ENCODE results near the gene SEMA3B. TPM values are rescaled to one million over a fixed set of nuclear protein-coding genes. Genes with fewer than 3 reads are reported as not detected.

SEMA3B gene
- total and polyA plus RNA-seq, 2 experiments from 2014 or later, result 67.7 to 104 TPM

- H3K27me3 ChIP-seq, result no peaks in the 10 kb centered on the region
- H4K20me1 ChIP-seq (ENCODE audit: insufficient read depth, poor library complexity, severe bottlenecking), result peaks cover 49% of the 10 kb centered on the region
- H3K4me3 ChIP-seq, result no peak overlapping the region
- peaks cover 16% of the 10 kb centered on the region for H3K4me1 ChIP-seq (ENCODE audit: insufficient read depth)
- no peaks in the 10 kb centered on the region for H3K36me3 ChIP-seq (replicated peaks; ENCODE audit: insufficient read depth, low read depth)
- DNase-seq (ENCODE audit: low spot score), result no peak
- no peak overlapping the region for H2AFZ ChIP-seq
- TF ChIP-seq EZH2phosphoT487 (IDR thresholded peaks at IDR 0.05; ENCODE audit: low read depth, severe bottlenecking, unreplicated experiment) (no peak), EZH2 (IDR thresholded peaks at IDR 0.05; ENCODE audit: borderline replicate concordance) (no peak), CTCF (IDR thresholded peaks at IDR 0.05; ENCODE audit: poor library complexity) (no peak)
- no peak overlapping the region for H3K4me2 ChIP-seq
- no peak overlapping the region for H3K27ac ChIP-seq
- WGBS (ENCODE audit: low lambda C conversion rate, missing lambda C conversion rate), result 90% methylated on average over 8 of the region's 8 CpGs
- no peaks in the 10 kb centered on the region for H3K9me3 ChIP-seq (ENCODE audit: low read depth)
- H3K9me2 ChIP-seq (replicated peaks; ENCODE audit: insufficient read depth), result no peaks in the 10 kb centered on the region
- peaks cover 64% of the 10 kb centered on the region for H3K79me2 ChIP-seq
Observed at GRCh38 chr3:50251220-50251619, 17.7 kb upstream of the SEMA3B start.

- DNase-seq (ENCODE audit: low spot score), result no peak
- H3K4me3 ChIP-seq, result no peak overlapping the region
- 98% methylated on average over 8 of the region's 8 CpGs for WGBS (ENCODE audit: low lambda C conversion rate, missing lambda C conversion rate)
- peaks cover 30% of the 10 kb centered on the region for H3K79me2 ChIP-seq
- H3K4me1 ChIP-seq (ENCODE audit: insufficient read depth), result peaks cover 4% of the 10 kb centered on the region
- no peaks in the 10 kb centered on the region for H3K9me2 ChIP-seq (replicated peaks; ENCODE audit: insufficient read depth)
- H3K27me3 ChIP-seq, result no peaks in the 10 kb centered on the region
- no peak overlapping the region for H2AFZ ChIP-seq
- no peak overlapping the region for H3K27ac ChIP-seq
- TF ChIP-seq CTCF (IDR thresholded peaks at IDR 0.05; ENCODE audit: poor library complexity) (no peak), EZH2 (IDR thresholded peaks at IDR 0.05; ENCODE audit: borderline replicate concordance) (no peak), EZH2phosphoT487 (IDR thresholded peaks at IDR 0.05; ENCODE audit: low read depth, severe bottlenecking, unreplicated experiment) (no peak)
- H3K36me3 ChIP-seq (replicated peaks; ENCODE audit: insufficient read depth, low read depth), result no peaks in the 10 kb centered on the region
- no peak overlapping the region for H3K4me2 ChIP-seq
- no peaks in the 10 kb centered on the region for H3K9me3 ChIP-seq (ENCODE audit: low read depth)
- peaks cover 27% of the 10 kb centered on the region for H4K20me1 ChIP-seq (ENCODE audit: insufficient read depth, poor library complexity, severe bottlenecking)
Observed at GRCh38 chr3:50254577-50255250, 14.2 kb upstream of the SEMA3B start.

GRCh38 chr3:50255251-50255615 is 13.7 kb upstream of the SEMA3B start:
- 98% methylated on average over 9 of the region's 9 CpGs for WGBS (ENCODE audit: low lambda C conversion rate, missing lambda C conversion rate)
- no peak overlapping the region for H3K4me2 ChIP-seq
- no peaks in the 10 kb centered on the region for H3K9me3 ChIP-seq (ENCODE audit: low read depth)
- H2AFZ ChIP-seq, result no peak overlapping the region
- peaks cover 24% of the 10 kb centered on the region for H3K79me2 ChIP-seq
- no peak overlapping the region for H3K4me3 ChIP-seq
- peaks cover 22% of the 10 kb centered on the region for H4K20me1 ChIP-seq (ENCODE audit: insufficient read depth, poor library complexity, severe bottlenecking)
- H3K27ac ChIP-seq, result no peak overlapping the region
- TF ChIP-seq CTCF (IDR thresholded peaks at IDR 0.05; ENCODE audit: poor library complexity) (no peak), EZH2 (IDR thresholded peaks at IDR 0.05; ENCODE audit: borderline replicate concordance) (no peak), EZH2phosphoT487 (IDR thresholded peaks at IDR 0.05; ENCODE audit: low read depth, severe bottlenecking, unreplicated experiment) (no peak)
- H3K9me2 ChIP-seq (replicated peaks; ENCODE audit: insufficient read depth), result no peaks in the 10 kb centered on the region
- H3K36me3 ChIP-seq (replicated peaks; ENCODE audit: insufficient read depth, low read depth), result no peaks in the 10 kb centered on the region
- peaks cover 6% of the 10 kb centered on the region for H3K4me1 ChIP-seq (ENCODE audit: insufficient read depth)
- no peaks in the 10 kb centered on the region for H3K27me3 ChIP-seq
- no peak for DNase-seq (ENCODE audit: low spot score)

All from hepatocyte (in vitro differentiated cells).